Measurements from ENCODE around the gene PRR13.

- TF ChIP-seq ARNT (IDR thresholded peaks at IDR 0.05) (no peak), NFRKB (IDR thresholded peaks at IDR 0.05) (no peak), SUZ12 (IDR thresholded peaks at IDR 0.05) (no peak), L3MBTL2 (conservative IDR thresholded peaks at IDR 0.05) (no peak), FOXA1 (IDR thresholded peaks at IDR 0.05) (no peak), SP1 (IDR thresholded peaks at IDR 0.05) (no peak), FOXM1 (IDR thresholded peaks at IDR 0.05; ENCODE audit: borderline replicate concordance) (no peak), FOXK2 (IDR thresholded peaks at IDR 0.05) (no peak), BHLHE40 (IDR thresholded peaks at IDR 0.05; ENCODE audit: borderline replicate concordance) (no peak), HDGF (IDR thresholded peaks at IDR 0.05; ENCODE audit: borderline replicate concordance) (no peak), CTBP1 (IDR thresholded peaks at IDR 0.05; ENCODE audit: borderline replicate concordance) (no peak), ELF4 (IDR thresholded peaks at IDR 0.05) (no peak)
Observed at GRCh38 chr12:53456654-53457366, 15.3 kb downstream of the PRR13 start.

Data from HEK293T (cell line).